K562 (cell line): Measurements from ENCODE around the gene OR2B2. TPM values are rescaled to one million over a fixed set of nuclear protein-coding genes. Genes with fewer than 3 reads are reported as not detected.

Experiments used
- ATAC-seq: fragments of 200-7000 bp; cut with Tn5 transposase; 3 replicates; pipeline ENCODE4 v1.9.1; 2020; ENCODE audit warnings: moderate library complexity
- BruUV-seq: library from RNA; stranded (reverse); fragments of 400-500 nt; replicated peaks from 2 replicates; lab custom pipeline; 2021; lab: Mats Ljungman, UMichigan
- CTCF ChIA-PET: fragments of 300-600 bp; formaldehyde crosslinking; extraction: SDS; loops from one replicate; lab custom pipeline; 2021; ENCODE audit warnings: low intra/inter-chr PET ratio; lab: Yijun Ruan, JAX
- POLR2A ChIA-PET: fragments of 300-600, 350-650 bp; sonication (Branson Sonifier 250); formaldehyde crosslinking; extraction: SDS; loops from one replicate; lab custom pipeline; 2021; ENCODE audit warnings: antibody characterized with exemption, inconsistent platforms; lab: Yijun Ruan, JAX
- DNase-seq, 4 experiments: peaks; one replicate each; pipeline versions ENCODE4 v3.0.0 to v3.0.0-alpha.2; 2011 to 2018; ENCODE audit warnings: low spot score in 3 of 4, mixed read lengths in 3 of 4; ENCODE audit errors: extremely low read depth in 1 of 4
- FAIRE-seq: peaks from 2 replicates; lab custom pipeline; 2011; peaks lifted over from hg19 to GRCh38; lab: Jason Lieb, UNC
- H2AFZ ChIP-seq: 2 replicates; pipeline ENCODE4 v1.6.0; 2011; ENCODE audit warnings: low read depth, low read length, control low read depth, inconsistent platforms
- H3K27ac ChIP-seq: fragments of 200-600 bp; 3 replicates; pipeline ENCODE4 v1.8.0; 2011; ENCODE audit warnings: low read depth, mild to moderate bottlenecking, control low read depth, inconsistent platforms, low read length, moderate library complexity, mixed read lengths; ENCODE audit errors: extremely low read depth
- H3K27me3 ChIP-seq, 2 experiments: fragments of 300-600 bp in 1 of 2; 2 replicates in 1 of 2; 3 replicates in 1 of 2; pipeline versions ENCODE4 v1.6.0 to v1.8.0; 2011; ENCODE audit warnings: inconsistent platforms in 2 of 2, low read length in 2 of 2, mild to moderate bottlenecking in 1 of 2, mixed read lengths in 1 of 2, moderate library complexity in 1 of 2; ENCODE audit not compliant: control insufficient read depth in 2 of 2, insufficient read depth in 2 of 2
- H3K36me3 ChIP-seq: fragments of 300-600 bp; 3 replicates; pipeline ENCODE4 v1.8.0; 2011; ENCODE audit warnings: mild to moderate bottlenecking, low read length, inconsistent platforms; ENCODE audit not compliant: control insufficient read depth, insufficient read depth
- H3K4me1 ChIP-seq, 2 experiments: fragments of 200-600 bp in 1 of 2; replicated peaks in 1 of 2; 2 replicates in 1 of 2; 3 replicates in 1 of 2; pipeline versions ENCODE4 v1.5.1 to v1.8.0; 2011; ENCODE audit warnings: inconsistent platforms in 2 of 2, low read length in 2 of 2, mild to moderate bottlenecking in 1 of 2, mixed read lengths in 1 of 2, moderate library complexity in 1 of 2; ENCODE audit not compliant: control insufficient read depth in 2 of 2, insufficient read depth in 2 of 2
- H3K4me2 ChIP-seq: 2 replicates; pipeline ENCODE4 v1.6.1; 2011; ENCODE audit warnings: low read length, control low read depth, inconsistent platforms, mixed read lengths; ENCODE audit not compliant: insufficient read depth
- H3K4me3 ChIP-seq: fragments of 200-600 bp; sonication (generic), shearing (Covaris generic); 2 replicates; pipeline ENCODE4 v1.5.1; 2016; ENCODE audit warnings: control low read depth, inconsistent platforms
- H3K79me2 ChIP-seq: fragments of 200-600 bp; 3 replicates; pipeline ENCODE4 v1.8.0; 2011; ENCODE audit warnings: low read length, inconsistent platforms; ENCODE audit not compliant: control insufficient read depth, insufficient read depth
- H3K9ac ChIP-seq, 2 experiments: 2 replicates each; pipeline versions ENCODE4 v1.6.0 to v1.6.1; 2011; ENCODE audit warnings: low read depth in 2 of 2, low read length in 2 of 2, control low read depth in 1 of 2, inconsistent platforms in 1 of 2, mild to moderate bottlenecking in 1 of 2, mixed read lengths in 1 of 2; ENCODE audit not compliant: insufficient read depth in 1 of 2
- H3K9me1 ChIP-seq: one replicate; pipeline ENCODE4 v1.6.0; 2011; ENCODE audit warnings: inconsistent platforms, mild to moderate bottlenecking, low read length, moderate library complexity; ENCODE audit not compliant: control insufficient read depth, insufficient read depth
- H3K9me3 ChIP-seq: replicated peaks from 2 replicates; pipeline ENCODE4 v1.5.1; 2011; ENCODE audit warnings: low read depth, low read length, inconsistent platforms; ENCODE audit not compliant: control insufficient read depth, insufficient read depth
- H4K20me1 ChIP-seq: replicated peaks from 2 replicates; pipeline ENCODE4 v1.6.1; 2011; ENCODE audit warnings: low read length, inconsistent platforms, mixed read lengths; ENCODE audit not compliant: control insufficient read depth, insufficient read depth
- CEBPB ChIP-seq: fragments of 450-650 bp; IDR thresholded peaks from 2 replicates; pipeline ENCODE4 v1.6.1; 2016; ENCODE audit warnings: missing genetic modification characterization, missing compliant biosample characterization
- CUX1 ChIP-seq: fragments of 200-800 bp; sonication (Bioruptor generic); IDR thresholded peaks from 2 replicates; pipeline ENCODE4 v1.6.1; 2016; ENCODE audit warnings: missing genetic modification characterization, missing compliant biosample characterization
- DPF2 ChIP-seq: fragments of 450-650 bp; IDR thresholded peaks from 2 replicates; pipeline ENCODE4 v1.6.1; 2016
- ELF4 ChIP-seq: fragments of 450-650 bp; formaldehyde crosslinking; IDR thresholded peaks from 2 replicates; pipeline ENCODE4 v1.4.0; 2022; ENCODE audit warnings: missing genetic modification characterization
- GATA2 ChIP-seq: sonication (generic); formaldehyde crosslinking; IDR thresholded peaks from 2 replicates; pipeline ENCODE4 v1.4.0; 2020; ENCODE audit warnings: mild to moderate bottlenecking, missing genetic modification reagents
- HDAC1 ChIP-seq, 2 experiments: fragments of 450-650 bp; IDR thresholded peaks; 2 replicates each; pipeline ENCODE4 v1.6.1; 2016 to 2017; ENCODE audit warnings: inconsistent platforms in 1 of 2, mild to moderate bottlenecking in 1 of 2, moderate library complexity in 1 of 2
- HOMEZ ChIP-seq: fragments of 250-450 bp; sonication (Bioruptor Pico); IDR thresholded peaks from 2 replicates; pipeline ENCODE4 v1.4.0; 2020; ENCODE audit warnings: mild to moderate bottlenecking, moderate library complexity
- IRF9 ChIP-seq: fragments of 450-650 bp; IDR thresholded peaks from 2 replicates; pipeline ENCODE4 v1.6.1; 2016; ENCODE audit warnings: missing biosample characterization, missing genetic modification characterization
- MAFK ChIP-seq: IDR thresholded peaks from 2 replicates; pipeline ENCODE4 v1.6.1; 2011; ENCODE audit warnings: low read length, improper control_type of control experiment
- SMARCE1 ChIP-seq: fragments of 450-650 bp; IDR thresholded peaks from 2 replicates; pipeline ENCODE4 v1.7.1; 2016; ENCODE audit warnings: mild to moderate bottlenecking
- ZBTB9 ChIP-seq: fragments of 450-650 bp; formaldehyde crosslinking; IDR thresholded peaks from 2 replicates; pipeline ENCODE4 v1.4.0; 2020; ENCODE audit warnings: mild to moderate bottlenecking, moderate library complexity
- ZNF133 ChIP-seq: fragments of 250-450 bp; sonication (Bioruptor Pico); IDR thresholded peaks from 2 replicates; pipeline ENCODE4 v1.4.0; 2020; ENCODE audit warnings: mild to moderate bottlenecking
- ZNF143 ChIP-seq: sonication (generic); formaldehyde crosslinking; IDR thresholded peaks from 2 replicates; pipeline ENCODE4 v1.9.0; 2022; ENCODE audit warnings: mild to moderate bottlenecking, missing genetic modification reagents
- WGBS: fragments of 100-300 bp; shearing (Covaris generic); methylation state at CpG from one replicate; pipeline ENCODE4 v1.1.6; 2016; ENCODE audit warnings: low coverage, mixed read lengths; ENCODE audit not compliant: insufficient coverage; ENCODE audit errors: missing lambda C conversion rate; 5-methylcytosine and 5-hydroxymethylcytosine counted together
- in situ Hi-C: fragments of 300-500 bp; cut with MboI; formaldehyde crosslinking; loops from 4 replicates; pipeline ENCODE4 v1.15.0; 2018; ENCODE audit warnings: inconsistent platforms, mixed read lengths
- intact Hi-C: fragments of 100-400 bp; cut with micrococcal nuclease; formaldehyde crosslinking; loops from 2 replicates; pipeline ENCODE4 v1.14.2; 2022
- polyA plus RNA-seq, 8 experiments: library from polyadenylated mRNA; depleted of rRNA in 4 of 8; stranded (reverse) in 5 of 8; unstranded in 3 of 8; fragments of >200 nt; fragmentation: Nextera tagmentation in 2 of 8; fragmentation: Illumina TruSeq in 1 of 8; extraction: Ambion mirVana in 2 of 8; extraction: Trizol in 1 of 8; gene quantifications; 2 replicates each; pipeline versions ENCODE4 v1.2.1 to v1.2.3, GENCODE V29; 2011 to 2014; ENCODE audit warnings: inconsistent platforms in 1 of 8, missing spikeins in 1 of 8
- total RNA-seq, 7 experiments: library from RNA; depleted of rRNA in 6 of 7; stranded (reverse); fragments of >200 nt in 6 of 7; fragmentation: Illumina TruSeq in 2 of 7; extraction: Trizol in 2 of 7; gene quantifications; 2 replicates each; pipeline versions ENCODE4 v1.2.1 to v1.2.3, GENCODE V29; 2011 to 2021; ENCODE audit warnings: low replicate concordance in 1 of 7

The OR2B2 gene
- total and polyA plus RNA-seq, 9 of the 15 experiments (the other 6 are each of a cell fraction or from before 2014, with no cell fraction given) = 0.24 TPM; not detected in 8

- Histone ChIP-seq H3K9me3 (no peaks in the 10 kb centered on the region), H3K9ac (peak overlapping the region; percentile 23 to 71; a peak in 3 of 4 replicates), H3K9me1 (no peaks in the 10 kb centered on the region), H3K27me3 (no peaks in the 10 kb centered on the region), H3K27ac (peak overlapping the region; percentile 85; the same call in 2 of the 3 replicates), H3K79me2 (peaks cover 43% of the 10 kb centered on the region), H4K20me1 (peaks cover 5% of the 10 kb centered on the region), H2AFZ (no peak overlapping the region), H3K36me3 (peaks cover 3% of the 10 kb centered on the region; the same call in 1 of the 3 replicates), H3K4me2 (peak overlapping the region; percentile 89), H3K4me1 (peaks cover 11 to 24% of the 10 kb centered on the region in 2 experiments), H3K4me3 (peak overlapping the region; percentile 79; the same call in 1 of the 2 replicates)
- in situ Hi-C loops = no loop called here
- BruUV-seq = no TSS peak
- DNase-seq (peak in 1 of 4 experiments; percentile 50), ATAC-seq (no peak), FAIRE-seq (no peak)
- ChIA-PET CTCF (no interaction called here), POLR2A (interaction anchor here (1.1 to 3.6 kb wide), 17 partner anchors 10 to 743 kb away, joined by 3 to 190 read pairs (median 22); a partner anchor contains a TSS)
- WGBS = 29% methylated on average over 3 of the region's 3 CpGs
- intact Hi-C loops = no loop called here
- TF ChIP-seq HDAC1 (IDR thresholded peaks at IDR 0.05) (no peak; a peak in 1 of 4 replicates), DPF2 (no peak), GATA2 (CRISPR knock-in tag) (no peak), ELF4 (0 out of 2 replicates have a peak, but pooled peaks have one; percentile 17), ZNF133 (CRISPR knock-in tag) (no peak), CEBPB (tag) (peak; percentile 98), MAFK (no peak), HOMEZ (no peak), ZBTB9 (0 out of 2 replicates have a peak, but pooled peaks have one; percentile 36), SMARCE1 (0 out of 2 replicates have a peak, but pooled peaks have one; percentile 29), CUX1 (CRISPR knock-in tag) (no peak), ZNF143 (CRISPR knock-in tag) (no peak), IRF9 (tag) (peak; percentile 84)
These were observed 22.9 kb downstream of the OR2B2 start for GRCh38 chr6:27889275-27889627.
